ENCODE measurements around the gene NDUFA5.
A peak's percentile ranks its signal among the peaks of the same experiment; 100 is the strongest.
"Not testable (repeated sequence)": the region's sequence is repeated elsewhere in the genome, so short reads cannot be mapped to it uniquely, and the experiment has no call there.

The NDUFA5 gene

GRCh38 chr7:123533929-123534382 is 23.7 kb downstream of the NDUFA5 start:
- no peak for TF ChIP-seq CTCF (conservative IDR thresholded peaks at IDR 0.05; ENCODE audit: low read depth, low read length)
- DNase-seq (ENCODE audit: low read depth) = no peak
- H3K4me3 ChIP-seq (ENCODE audit: low read length) = peak overlapping the region; percentile 80

- peak overlapping the region; percentile 80 for H3K4me3 ChIP-seq (ENCODE audit: low read length)
- DNase-seq (ENCODE audit: low read depth) = no peak
- no peak for TF ChIP-seq CTCF (conservative IDR thresholded peaks at IDR 0.05; ENCODE audit: low read depth, low read length)
Measured at GRCh38 chr7:123533553-123533917, 24.1 kb downstream of the NDUFA5 start.

DNA sequence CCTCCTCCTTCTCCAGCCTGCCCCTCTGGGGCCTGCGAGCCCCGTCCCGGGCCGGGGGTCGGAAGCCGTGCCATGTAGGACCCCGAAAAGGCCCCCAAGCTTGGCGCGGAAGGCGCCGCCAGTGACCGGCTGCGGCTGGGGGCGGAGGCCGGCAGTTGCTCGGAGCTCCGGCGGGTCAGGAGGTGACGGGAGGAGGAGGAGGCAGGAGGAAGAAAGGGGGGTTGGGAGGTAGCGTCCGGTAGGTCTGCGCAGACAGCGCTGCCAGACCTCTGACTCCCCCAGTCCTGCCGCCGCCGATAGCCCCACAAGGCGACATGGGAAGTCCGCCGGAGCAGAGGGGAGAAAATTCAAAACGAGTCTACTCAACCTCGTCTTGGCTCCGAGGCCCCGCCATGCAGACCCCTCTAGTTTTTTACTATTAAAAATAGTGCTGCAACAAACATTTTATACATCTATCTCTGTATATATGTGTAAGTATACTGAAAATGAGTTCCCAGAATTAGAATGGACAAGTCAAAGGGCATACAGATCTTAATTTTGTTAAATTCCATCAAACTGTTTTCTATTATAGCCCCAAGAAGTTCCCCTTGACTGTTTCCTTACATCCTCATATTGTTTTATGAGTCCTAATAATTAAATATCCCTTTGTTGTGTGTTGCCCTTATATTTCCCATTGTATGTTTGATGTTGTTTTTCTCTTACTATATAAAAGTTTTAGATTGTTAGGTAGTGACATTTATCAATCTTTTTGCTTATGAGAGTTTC is 24.6 kb downstream of the NDUFA5 start:
- H3K4me3 ChIP-seq (ENCODE audit: low read length) = peak overlapping the region; percentile 44
- not testable (repeated sequence) for DNase-seq (ENCODE audit: low read depth)

DNA sequence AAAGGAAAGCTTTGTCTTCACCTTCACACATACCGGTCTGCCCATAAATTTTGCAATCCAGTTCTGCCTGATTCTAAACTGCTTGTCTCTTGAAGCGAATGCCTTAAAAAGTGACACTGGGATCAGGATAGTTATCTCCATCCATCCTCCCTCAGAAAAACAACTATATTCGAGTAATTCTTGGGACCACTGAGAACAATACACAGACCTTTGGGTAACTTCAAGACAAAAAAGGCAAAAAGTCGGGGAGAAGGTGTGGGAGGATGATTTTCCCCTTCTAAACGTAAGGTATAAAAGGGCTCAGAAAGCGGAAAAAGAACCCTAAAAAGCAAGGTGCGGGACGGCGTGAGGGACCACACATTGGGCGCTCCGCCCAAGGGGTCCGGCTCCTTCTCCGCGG is 25.3 kb downstream of the NDUFA5 start:
- H3K4me3 ChIP-seq (ENCODE audit: low read length) = peak overlapping the region; percentile 44
- DNase-seq (ENCODE audit: low read depth) = not testable (repeated sequence)

DNA sequence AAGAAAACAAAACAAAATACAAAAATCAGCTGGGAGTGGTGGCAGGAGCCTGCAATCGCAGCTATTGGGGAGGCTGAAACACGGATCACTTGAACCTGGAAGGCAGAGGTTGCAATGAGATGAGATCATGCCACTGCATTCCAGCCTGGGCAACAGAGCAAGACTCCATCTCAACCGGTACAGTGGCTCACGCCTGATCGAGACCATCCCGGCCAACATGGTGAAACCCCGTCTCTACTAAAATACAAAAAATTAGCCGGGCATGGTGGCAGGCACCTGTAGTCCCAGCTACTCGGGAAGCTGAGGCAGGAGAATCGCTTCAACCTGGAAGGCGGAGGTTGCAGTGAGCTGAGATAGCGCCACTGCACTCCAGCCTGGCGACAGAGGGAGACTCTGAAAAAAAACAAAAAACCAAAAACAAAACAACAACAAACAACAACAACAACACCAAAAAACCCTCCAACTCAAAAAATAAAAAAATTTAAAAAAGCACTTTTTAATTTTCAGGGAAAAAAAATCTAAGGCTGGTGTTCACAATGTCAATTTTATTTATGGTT is 27.5 kb downstream of the NDUFA5 start:
- not testable (repeated sequence) for H3K4me3 ChIP-seq (ENCODE audit: low read length); DNase-seq (ENCODE audit: low read depth)

GRCh38 chr7:123528265-123528664 is 29.4 kb downstream of the NDUFA5 start:
- no peak overlapping the region for H3K4me3 ChIP-seq (ENCODE audit: low read length)
- no peak for TF ChIP-seq CTCF (conservative IDR thresholded peaks at IDR 0.05; ENCODE audit: low read depth, low read length)
- DNase-seq (ENCODE audit: low read depth) = no peak

DNA sequence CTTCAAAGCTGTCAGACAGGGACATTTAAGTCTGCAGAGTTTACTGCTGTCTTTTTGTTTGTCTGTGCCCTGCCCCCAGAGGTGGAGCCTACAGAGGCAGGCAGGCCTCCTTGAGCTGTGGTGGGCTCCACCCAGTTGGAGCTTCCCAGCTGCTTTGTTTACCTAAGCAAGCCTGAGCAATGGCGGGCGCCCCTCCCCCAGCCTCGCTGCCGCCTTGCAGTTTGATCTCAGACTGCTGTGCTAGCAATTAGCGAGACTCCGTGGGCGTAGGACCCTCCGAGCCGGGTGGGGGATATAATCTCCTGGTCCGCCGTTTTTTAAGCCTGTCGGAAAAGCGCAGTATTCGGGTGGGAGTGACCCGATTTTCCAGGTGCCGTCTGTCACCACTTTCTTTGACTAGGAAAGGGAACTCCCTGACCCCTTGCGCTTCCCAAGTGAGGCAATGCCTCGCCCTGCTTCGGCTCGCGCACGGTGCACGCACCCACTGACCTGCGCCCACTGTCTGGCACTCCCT is 29.8 kb downstream of the NDUFA5 start:
- not testable (repeated sequence) for H3K4me3 ChIP-seq (ENCODE audit: low read length); DNase-seq (ENCODE audit: low read depth)

DNA sequence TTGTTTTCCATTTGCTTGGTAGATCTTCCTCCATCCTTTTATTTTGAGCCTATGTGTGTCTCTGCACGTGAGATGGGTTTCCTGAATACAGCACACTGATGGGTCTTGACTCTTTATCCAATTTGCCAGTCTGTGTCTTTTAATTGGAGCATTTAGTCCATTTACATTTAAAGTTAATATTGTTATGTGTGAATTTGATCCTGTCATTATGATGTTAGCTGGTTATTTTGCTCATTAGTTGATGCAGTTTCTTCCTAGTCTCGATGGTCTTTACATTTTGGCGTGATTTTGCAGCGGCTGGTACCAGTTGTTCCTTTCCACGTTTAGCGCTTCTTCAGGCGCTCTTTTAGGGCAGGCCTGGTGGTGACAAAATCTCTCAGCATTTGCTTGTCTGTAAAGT is 31.1 kb downstream of the NDUFA5 start:
- not testable (repeated sequence) for DNase-seq (ENCODE audit: low read depth); H3K4me3 ChIP-seq (ENCODE audit: low read length)

GRCh38 chr7:123522066-123522465 is 35.6 kb downstream of the NDUFA5 start:
- H3K4me3 ChIP-seq (ENCODE audit: low read length) = no peak overlapping the region
- TF ChIP-seq CTCF (conservative IDR thresholded peaks at IDR 0.05; ENCODE audit: low read depth, low read length) = no peak
- DNase-seq (ENCODE audit: low read depth) = peak; percentile 31

DNA sequence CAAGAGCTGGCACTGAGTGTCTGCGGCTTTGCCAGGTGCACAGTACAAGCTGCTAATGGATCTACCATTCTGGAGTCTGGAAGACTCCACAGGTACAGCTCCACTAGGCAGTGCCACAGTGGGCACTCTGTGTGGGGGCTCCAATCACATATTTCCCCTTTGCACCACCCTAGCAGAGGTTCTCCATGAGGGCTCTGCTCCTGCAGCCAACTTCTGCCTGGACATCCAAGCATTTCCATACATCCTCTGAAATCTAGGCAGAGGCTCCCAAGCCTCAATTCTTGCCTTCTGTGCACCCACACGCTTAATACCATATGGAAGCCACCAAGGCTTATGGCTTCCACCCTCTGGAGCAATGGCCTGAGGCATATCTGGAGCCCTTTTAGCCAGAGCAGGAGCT is 52.4 kb downstream of the NDUFA5 start:
- H3K4me3 ChIP-seq (ENCODE audit: low read length) = no peak overlapping the region
- no peak for DNase-seq (ENCODE audit: low read depth)
- no peak for TF ChIP-seq CTCF (conservative IDR thresholded peaks at IDR 0.05; ENCODE audit: low read depth, low read length)
